Transverse colon (tissue), 4 donors: ENCODE results near the gene CES5A. TPM values are rescaled to one million over a fixed set of nuclear protein-coding genes. Genes with fewer than 3 reads are reported as not detected.
"Not testable (repeated sequence)": the region's sequence is repeated elsewhere in the genome, so short reads cannot be mapped to it uniquely, and the experiment has no call there.

Experiments used
- DNase-seq: peaks from one replicate; pipeline ENCODE4 v3.0.0-alpha.2; 2019
- H3K27ac ChIP-seq, 4 donors: fragments of 200-600 bp; sonication (generic); 2 replicates each; pipeline ENCODE4 v1.5.1; 2016 to 2018; ENCODE audit warnings: inconsistent platforms in 4 of 4
- H3K27me3 ChIP-seq: fragments of 200-600 bp; sonication (generic); 2 replicates; pipeline ENCODE4 v1.5.1; 2017; ENCODE audit warnings: inconsistent platforms
- H3K36me3 ChIP-seq, 4 donors: fragments of 200-600 bp; sonication (generic); 2 replicates each; pipeline ENCODE4 v1.5.1; 2017 to 2019; ENCODE audit warnings: inconsistent platforms in 4 of 4
- H3K4me1 ChIP-seq, 4 donors: fragments of 200-600 bp; sonication (generic); 2 replicates each; pipeline ENCODE4 v1.5.1; 2017 to 2020; ENCODE audit warnings: inconsistent platforms in 4 of 4
- H3K4me3 ChIP-seq, 4 donors: fragments of 200-600 bp; sonication (generic); 1 replicate in 1 of 4; 2 replicates in 3 of 4; pipeline versions ENCODE4 v1.5.1 to v1.6.1; 2017 to 2019; ENCODE audit warnings: inconsistent platforms in 4 of 4
- H3K9me3 ChIP-seq, 2 donors: fragments of 200-600 bp; sonication (generic); 2 replicates each; pipeline ENCODE4 v1.5.1; 2017 to 2019; ENCODE audit warnings: inconsistent platforms in 2 of 2
- EP300 ChIP-seq: sonication (generic); formaldehyde crosslinking; IDR thresholded peaks from one replicate; pipeline ENCODE4 v1.6.1; 2017; ENCODE audit warnings: antibody characterized with exemption, low read depth
- POLR2A ChIP-seq: fragments of 450-650 bp; IDR thresholded peaks from one replicate; pipeline ENCODE4 v1.6.1; 2016; ENCODE audit warnings: antibody characterized with exemption, mild to moderate bottlenecking, moderate library complexity
- POLR2AphosphoS5 ChIP-seq, 3 donors: sonication (generic); formaldehyde crosslinking; IDR thresholded peaks; one replicate each; pipeline ENCODE4 v1.6.1; 2016; ENCODE audit warnings: antibody characterized with exemption in 3 of 3
- WGBS, 2 donors: methylation state at CpG; one replicate each; pipeline ENCODE4 v1.1.5; 2018; ENCODE audit warnings: low coverage in 1 of 2; 5-methylcytosine and 5-hydroxymethylcytosine counted together
- in situ Hi-C, 4 donors: fragments of 200-750 bp; cut with MboI; loops; one replicate each; pipeline versions ENCODE4 v1.15.0 to v1.15.1; 2017; ENCODE audit warnings: low sequenced_read_pairs in 3 of 4, low pct_ligation_motif_present in 1 of 4, low pct_unique_long_range_greater_than_20kb in 1 of 4
- intact Hi-C: fragments of 100-400 bp; cut with DNase I; formaldehyde crosslinking; loops from one replicate; pipeline ENCODE4 v1.15.1; 2023; ENCODE audit warnings: low total_unique reads
- total RNA-seq, 4 donors: library from RNA; depleted of rRNA; stranded (reverse); fragments of >200 nt; gene quantifications; one replicate each; pipeline ENCODE4 v1.1.0, GENCODE V29; 2016
- TF ChIP-seq, protein P1 (sequence below), 5 experiments: fragments of 200-600 bp in 3 of 5; fragments of 450-650 bp in 2 of 5; sonication (generic) in 3 of 5; IDR thresholded peaks; 1 replicate in 2 of 5; 2 replicates in 3 of 5; pipeline ENCODE4 v1.5.1; 2016 to 2017; ENCODE audit warnings: antibody characterized with exemption in 5 of 5, inconsistent platforms in 3 of 5, mild to moderate bottlenecking in 2 of 5, moderate library complexity in 1 of 5

Gene CES5A
- total RNA-seq, 4 donors from 2014 or later = not detected

DNA sequence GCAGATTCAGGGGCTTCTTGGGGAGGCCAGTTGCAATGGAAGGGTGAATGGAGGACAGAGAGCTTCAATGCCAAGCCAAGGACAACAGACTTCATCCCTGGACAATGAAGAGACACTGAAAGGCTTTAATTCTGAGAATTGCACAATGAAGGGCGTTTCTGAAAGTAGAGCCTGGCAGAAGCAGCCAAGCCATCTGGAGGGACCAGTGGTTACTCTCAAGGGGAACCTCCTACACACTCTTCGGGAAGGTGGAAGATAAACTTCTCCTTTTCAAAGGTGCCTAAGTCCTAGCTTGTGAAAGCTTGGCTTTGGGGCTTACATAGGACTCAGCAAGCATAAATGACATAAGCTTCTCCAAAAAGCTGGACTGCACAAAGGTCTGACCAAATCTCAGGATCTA is 36.1 kb downstream of the CES5A start:
- intact Hi-C loops (no loop called here), in situ Hi-C loops (loop anchor here in 3 of 4 donors (10.0 to 25.0 kb wide), 3 partner anchors 98 to 377 kb away; no protein-coding TSS in a partner anchor)
- Histone ChIP-seq H3K36me3 (no peaks in the 10 kb centered on the region), H3K9me3 (no peaks in the 10 kb centered on the region), H3K27ac (no peak overlapping the region), H3K27me3 (no peaks in the 10 kb centered on the region), H3K4me1 (no peaks in the 10 kb centered on the region), H3K4me3 (no peak overlapping the region)
- 38% methylated on average over 2 of the region's 2 CpGs; no CpG with 5 or more reads in 1 of the 2 donors for WGBS, 2 donors
- no peak for DNase-seq
- TF ChIP-seq POLR2A (no peak), EP300 (no peak), POLR2AphosphoS5 (IDR thresholded peaks at IDR 0.05) (no peak)
- TF ChIP-seq, protein P1, sequence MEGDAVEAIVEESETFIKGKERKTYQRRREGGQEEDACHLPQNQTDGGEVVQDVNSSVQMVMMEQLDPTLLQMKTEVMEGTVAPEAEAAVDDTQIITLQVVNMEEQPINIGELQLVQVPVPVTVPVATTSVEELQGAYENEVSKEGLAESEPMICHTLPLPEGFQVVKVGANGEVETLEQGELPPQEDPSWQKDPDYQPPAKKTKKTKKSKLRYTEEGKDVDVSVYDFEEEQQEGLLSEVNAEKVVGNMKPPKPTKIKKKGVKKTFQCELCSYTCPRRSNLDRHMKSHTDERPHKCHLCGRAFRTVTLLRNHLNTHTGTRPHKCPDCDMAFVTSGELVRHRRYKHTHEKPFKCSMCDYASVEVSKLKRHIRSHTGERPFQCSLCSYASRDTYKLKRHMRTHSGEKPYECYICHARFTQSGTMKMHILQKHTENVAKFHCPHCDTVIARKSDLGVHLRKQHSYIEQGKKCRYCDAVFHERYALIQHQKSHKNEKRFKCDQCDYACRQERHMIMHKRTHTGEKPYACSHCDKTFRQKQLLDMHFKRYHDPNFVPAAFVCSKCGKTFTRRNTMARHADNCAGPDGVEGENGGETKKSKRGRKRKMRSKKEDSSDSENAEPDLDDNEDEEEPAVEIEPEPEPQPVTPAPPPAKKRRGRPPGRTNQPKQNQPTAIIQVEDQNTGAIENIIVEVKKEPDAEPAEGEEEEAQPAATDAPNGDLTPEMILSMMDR (IDR thresholded peaks at IDR 0.05) = no peak

DNA sequence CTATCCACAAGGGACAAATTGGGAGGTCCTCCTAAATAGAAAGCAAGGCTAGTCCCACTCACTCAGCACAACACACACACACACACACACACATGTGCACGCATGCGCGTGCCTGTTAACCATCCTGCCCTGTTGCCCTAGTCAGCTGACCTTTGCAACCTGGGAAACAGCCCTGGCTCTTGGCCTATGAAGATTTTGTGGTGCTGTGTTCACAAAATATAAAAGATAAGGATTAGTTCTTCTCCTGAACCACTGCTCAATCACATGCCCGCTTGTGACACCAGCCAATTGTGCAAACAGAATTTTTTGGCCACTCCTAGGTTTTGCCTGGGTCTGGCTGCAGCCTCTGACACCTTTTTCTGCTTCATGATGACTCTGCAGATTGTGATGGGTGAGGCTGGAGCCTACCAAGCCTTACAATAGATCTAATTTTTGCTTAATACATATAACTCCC is 39.0 kb downstream of the CES5A start:
- TF ChIP-seq EP300 (no peak), POLR2AphosphoS5 (IDR thresholded peaks at IDR 0.05) (no peak), POLR2A (no peak)
- TF ChIP-seq, protein P1 (IDR thresholded peaks at IDR 0.05) = no peak
- H3K4me3 ChIP-seq = no peak overlapping the region
- DNase-seq = no peak
- no peaks in the 10 kb centered on the region for H3K27me3 ChIP-seq
- H3K9me3 ChIP-seq = no peaks in the 10 kb centered on the region
- no peak overlapping the region for H3K27ac ChIP-seq
- intact Hi-C loops = no loop called here
- H3K4me1 ChIP-seq = no peaks in the 10 kb centered on the region
- 70 to 78% methylated on average over 2 to 3 of the region's 4 CpGs for WGBS, 2 donors
- in situ Hi-C loops = loop anchor here in 3 of 4 donors (10.0 to 25.0 kb wide), 3 partner anchors 101 to 374 kb away; no protein-coding TSS in a partner anchor
- H3K36me3 ChIP-seq = no peaks in the 10 kb centered on the region

DNA sequence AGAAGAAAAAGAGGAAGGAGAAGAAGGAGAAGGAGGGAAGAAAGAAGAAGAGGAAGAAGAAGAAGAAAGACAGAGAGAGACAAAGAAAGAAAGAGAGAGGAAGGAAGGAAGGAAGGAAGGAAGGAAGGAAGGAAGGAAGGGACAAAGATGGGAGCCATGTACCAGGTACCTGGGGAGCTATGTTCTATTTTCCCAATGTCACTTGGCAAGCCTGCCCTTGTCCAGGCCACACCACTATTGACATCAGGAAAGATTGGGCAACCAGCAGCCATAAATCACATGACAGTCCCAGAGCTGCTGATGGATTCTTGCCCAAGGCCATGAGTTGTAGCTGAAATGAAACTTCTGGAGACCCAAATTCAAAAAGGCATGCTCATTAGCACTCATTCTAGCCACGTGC is 39.6 kb downstream of the CES5A start:
- Histone ChIP-seq H3K4me3 (no peak overlapping the region), H3K4me1 (no peaks in the 10 kb centered on the region), H3K9me3 (no peaks in the 10 kb centered on the region), H3K27ac (no peak overlapping the region), H3K27me3 (no peaks in the 10 kb centered on the region), H3K36me3 (no peaks in the 10 kb centered on the region)
- no peak for DNase-seq
- intact Hi-C loops = no loop called here
- TF ChIP-seq POLR2A (no peak), EP300 (no peak), POLR2AphosphoS5 (IDR thresholded peaks at IDR 0.05) (no peak)
- TF ChIP-seq, protein P1 (IDR thresholded peaks at IDR 0.05) = no peak
- in situ Hi-C loops = loop anchor here in 3 of 4 donors (10.0 to 25.0 kb wide), 3 partner anchors 102 to 373 kb away; no protein-coding TSS in a partner anchor
- WGBS, 2 donors = 11% methylated on average over 1 of the region's 1 CpG; no CpG with 5 or more reads in 1 of the 2 donors

DNA sequence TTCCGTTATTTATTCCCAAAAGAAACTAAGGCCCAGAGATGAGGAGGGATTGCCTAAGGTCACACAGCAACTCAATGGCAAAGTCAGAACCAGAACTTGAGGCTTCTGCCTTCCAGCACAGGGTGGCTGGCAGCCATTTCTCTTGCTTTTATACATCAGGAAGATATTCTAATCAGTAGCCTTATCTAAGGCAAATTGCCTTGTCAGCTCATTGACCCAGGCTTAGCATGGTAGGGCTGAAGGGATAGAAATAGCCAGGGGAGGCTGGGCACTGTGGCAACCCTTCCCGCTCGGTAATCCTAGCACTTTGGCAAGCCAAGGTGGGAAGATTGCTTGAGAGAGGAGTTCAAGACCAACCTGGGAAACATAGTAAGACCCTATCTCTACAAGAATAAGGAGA is 40.0 kb downstream of the CES5A start:
- intact Hi-C loops, H3K27me3 ChIP-seq, H3K36me3 ChIP-seq, H3K4me1 ChIP-seq, DNase-seq, H3K27ac ChIP-seq, H3K4me3 ChIP-seq, H3K9me3 ChIP-seq: not testable (repeated sequence)
- WGBS, 2 donors = 64 to 78% methylated on average over 2 to 3 of the region's 3 CpGs
- in situ Hi-C loops = loop anchor here in 3 of 4 donors (10.0 to 25.0 kb wide), 3 partner anchors 102 to 373 kb away; no protein-coding TSS in a partner anchor

DNA sequence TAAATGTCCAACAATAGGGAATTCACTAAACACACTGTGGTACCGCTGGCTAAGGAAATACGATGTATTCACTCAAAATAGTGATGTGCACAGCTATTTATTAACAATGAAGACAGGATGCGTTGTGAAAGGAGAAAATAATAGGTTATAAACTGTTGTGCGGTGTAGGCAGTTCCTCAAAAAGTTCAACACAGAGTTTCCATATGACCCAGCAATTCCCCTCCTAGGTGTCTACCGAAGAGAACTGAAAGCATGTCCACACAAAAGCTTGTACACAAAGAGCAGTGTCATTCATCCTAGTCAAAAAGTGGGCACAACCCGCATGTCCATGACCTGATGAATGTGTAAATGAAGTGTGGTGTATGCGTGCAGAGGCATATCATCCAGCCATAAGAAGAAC is 41.1 kb downstream of the CES5A start:
- Histone ChIP-seq H3K9me3 (no peaks in the 10 kb centered on the region), H3K27me3 (no peaks in the 10 kb centered on the region), H3K36me3 (no peaks in the 10 kb centered on the region), H3K27ac (no peak overlapping the region), H3K4me3 (no peak overlapping the region), H3K4me1 (no peaks in the 10 kb centered on the region)
- no peak for DNase-seq
- no peak for TF ChIP-seq EP300
- TF ChIP-seq POLR2AphosphoS5 (IDR thresholded peaks at IDR 0.05) = no peak
- TF ChIP-seq, protein P1 (IDR thresholded peaks at IDR 0.05) = no peak
- TF ChIP-seq POLR2A = no peak
- in situ Hi-C loops = loop anchor here in 3 of 4 donors (10.0 to 25.0 kb wide), 3 partner anchors 103 to 372 kb away; no protein-coding TSS in a partner anchor
- WGBS, 2 donors = 65 to 67% methylated on average over 4 to 7 of the region's 7 CpGs
- intact Hi-C loops = no loop called here
